ENCODE data around the gene CLEC4M. TPM values are rescaled to one million over a fixed set of nuclear protein-coding genes. Genes with fewer than 3 reads are reported as not detected.

The CLEC4M gene
- total and polyA plus RNA-seq, 2 donors from 2014 or later = 0.54 TPM; not detected in 1

DNA sequence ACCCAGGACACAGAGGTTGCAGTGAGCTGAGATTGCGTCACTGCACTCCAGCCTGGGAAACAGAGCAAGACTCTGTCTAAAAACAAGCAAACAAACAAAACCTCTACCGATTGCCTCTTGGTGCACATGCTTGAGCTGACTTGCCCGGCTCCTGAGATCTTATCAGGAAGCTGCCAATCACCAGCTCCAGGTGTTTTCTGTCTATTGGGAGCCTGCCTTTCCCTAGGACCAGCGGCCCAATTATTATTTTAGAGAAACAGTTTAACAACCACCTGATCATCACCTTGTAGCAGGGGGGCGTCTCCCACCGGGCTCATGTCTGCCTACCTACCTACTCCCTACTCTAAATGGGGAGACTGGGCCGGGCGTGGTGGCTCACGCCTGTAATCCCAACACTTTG is 10.8 kb downstream of the CLEC4M start:
- peak in 1 of 5 donors; percentile 25 for DNase-seq
- intact Hi-C loops (cut with DNase I) = no loop called here
- Histone ChIP-seq H3K27me3 (ENCODE audit: control insufficient read depth, insufficient read depth, low read length) (no peaks in the 10 kb centered on the region), H3K9ac (ENCODE audit: low read length in 3 of 3) (no peak overlapping the region), H3K36me3 (ENCODE audit: control insufficient read depth in 2 of 3, insufficient read depth in 3 of 3, low read length in 3 of 3) (no peaks in the 10 kb centered on the region), H3K27ac (ENCODE audit: low read depth in 2 of 2, low read length in 2 of 2) (no peak overlapping the region), H3K4me3 (ENCODE audit: low read length in 3 of 3) (no peak overlapping the region), H3K4me1 (ENCODE audit: control insufficient read depth in 2 of 3, insufficient read depth in 2 of 3, low read depth in 1 of 3, low read length in 3 of 3) (no peaks in the 10 kb centered on the region), H3K9me3 (ENCODE audit: control insufficient read depth in 2 of 3, insufficient read depth in 1 of 3, low read length in 3 of 3) (no peaks in the 10 kb centered on the region)
- no peak for TF ChIP-seq CTCF (IDR thresholded peaks at IDR 0.05; ENCODE audit: borderline replicate concordance, extremely low read depth, insufficient read depth)
- FAIRE-seq = no peak

- intact Hi-C loops (cut with DNase I) = no loop called here
- H3K9ac ChIP-seq (ENCODE audit: low read length in 3 of 3) = no peak overlapping the region
- TF ChIP-seq CTCF (IDR thresholded peaks at IDR 0.05; ENCODE audit: borderline replicate concordance, extremely low read depth, insufficient read depth) = no peak
- H3K27ac ChIP-seq (ENCODE audit: low read depth in 2 of 2, low read length in 2 of 2) = no peak overlapping the region
- H3K27me3 ChIP-seq (ENCODE audit: control insufficient read depth, insufficient read depth, low read length) = no peaks in the 10 kb centered on the region
- FAIRE-seq = no peak
- H3K36me3 ChIP-seq (ENCODE audit: control insufficient read depth in 2 of 3, insufficient read depth in 3 of 3, low read length in 3 of 3) = no peaks in the 10 kb centered on the region
- no peaks in the 10 kb centered on the region for H3K4me1 ChIP-seq (ENCODE audit: control insufficient read depth in 2 of 3, insufficient read depth in 2 of 3, low read depth in 1 of 3, low read length in 3 of 3)
- H3K4me3 ChIP-seq (ENCODE audit: low read length in 3 of 3) = no peak overlapping the region
- no peaks in the 10 kb centered on the region for H3K9me3 ChIP-seq (ENCODE audit: control insufficient read depth in 2 of 3, insufficient read depth in 1 of 3, low read length in 3 of 3)
- no peak for DNase-seq
Observed at GRCh38 chr19:7775761-7776160, 12.7 kb downstream of the CLEC4M start.

GRCh38 chr19:7778081-7778480 is 15.0 kb downstream of the CLEC4M start:
- no peak overlapping the region for H3K9ac ChIP-seq (ENCODE audit: low read length in 3 of 3)
- H3K9me3 ChIP-seq (ENCODE audit: control insufficient read depth in 2 of 3, insufficient read depth in 1 of 3, low read length in 3 of 3) = no peaks in the 10 kb centered on the region
- H3K27ac ChIP-seq (ENCODE audit: low read depth in 2 of 2, low read length in 2 of 2) = no peak overlapping the region
- H3K27me3 ChIP-seq (ENCODE audit: control insufficient read depth, insufficient read depth, low read length) = no peaks in the 10 kb centered on the region
- H3K4me3 ChIP-seq (ENCODE audit: low read length in 3 of 3) = no peak overlapping the region
- FAIRE-seq (no peak), DNase-seq (peak in 1 of 5 donors; percentile 8)
- no peaks in the 10 kb centered on the region for H3K4me1 ChIP-seq (ENCODE audit: control insufficient read depth in 2 of 3, insufficient read depth in 2 of 3, low read depth in 1 of 3, low read length in 3 of 3)
- no peaks in the 10 kb centered on the region for H3K36me3 ChIP-seq (ENCODE audit: control insufficient read depth in 2 of 3, insufficient read depth in 3 of 3, low read length in 3 of 3)
- no peak for TF ChIP-seq CTCF (IDR thresholded peaks at IDR 0.05; ENCODE audit: borderline replicate concordance, extremely low read depth, insufficient read depth)
- intact Hi-C loops (cut with DNase I) = no loop called here

Data from kidney (tissue), 14 donors.